SIG-M5 (cell line): Measurements from ENCODE around the gene EFCAB14.
"Not testable (repeated sequence)": the region's sequence is repeated elsewhere in the genome, so short reads cannot be mapped to it uniquely, and the experiment has no call there.

Source experiments
- DNase-seq: peaks from one replicate; lab custom pipeline; 2025; lab: John Stamatoyannopoulos, UW

The EFCAB14 gene

GRCh38 chr1:46718727-46719622, at the start of gene EFCAB14:
Gene EFCAB14, minus strand, starts transcription at chr1:46719114. Its CDS starts 1,027 bp downstream, at chr1:46718087.
- peak; percentile 73 for DNase-seq

GRCh38 chr1:46768445-46768844, 49.5 kb upstream of the EFCAB14 start:
- no peak for DNase-seq

- DNase-seq = no peak
Observed at GRCh38 chr1:46767649-46768282, 48.9 kb upstream of the EFCAB14 start.

- no peak for DNase-seq
Observed at GRCh38 chr1:46764402-46764801, 45.5 kb upstream of the EFCAB14 start.

- no peak for DNase-seq
Observed at GRCh38 chr1:46761740-46762139, 42.8 kb upstream of the EFCAB14 start.

- DNase-seq = no peak
Observed at GRCh38 chr1:46760558-46761166, 41.7 kb upstream of the EFCAB14 start.

- DNase-seq = no peak
Observed at GRCh38 chr1:46757956-46758528, 39.1 kb upstream of the EFCAB14 start.

GRCh38 chr1:46757247-46757955, 38.5 kb upstream of the EFCAB14 start:
- DNase-seq = no peak

- DNase-seq = no peak
Observed at GRCh38 chr1:46755121-46755520, 36.2 kb upstream of the EFCAB14 start.

GRCh38 chr1:46754707-46755106, 35.8 kb upstream of the EFCAB14 start:
- DNase-seq = not testable (repeated sequence)

GRCh38 chr1:46753985-46754384, 35.1 kb upstream of the EFCAB14 start:
- no peak for DNase-seq

GRCh38 chr1:46749921-46750404, 31.0 kb upstream of the EFCAB14 start:
- DNase-seq = no peak

- DNase-seq = no peak
Observed at GRCh38 chr1:46749404-46749803, 30.5 kb upstream of the EFCAB14 start.

- no peak for DNase-seq
Observed at GRCh38 chr1:46747683-46748288, 28.9 kb upstream of the EFCAB14 start.

GRCh38 chr1:46742069-46742468, 23.2 kb upstream of the EFCAB14 start:
- DNase-seq = no peak

- DNase-seq = no peak
Observed at GRCh38 chr1:46735708-46736324, 16.9 kb upstream of the EFCAB14 start.

- DNase-seq = not testable (repeated sequence)
Observed at GRCh38 chr1:46728327-46728873, 9.5 kb upstream of the EFCAB14 start.

GRCh38 chr1:46725736-46726108, 6.8 kb upstream of the EFCAB14 start:
- no peak for DNase-seq

- DNase-seq = peak; percentile 17
Observed at GRCh38 chr1:46724991-46725735, 6.2 kb upstream of the EFCAB14 start.

- no peak for DNase-seq
Observed at GRCh38 chr1:46723901-46724300, 5.0 kb upstream of the EFCAB14 start.
